GM12801 (cell line): ENCODE data around the gene EPB41L4B.

Source experiments
- CTCF ChIP-seq: IDR thresholded peaks from one replicate; pipeline ENCODE4 v1.5.1; 2011; ENCODE audit warnings: control low read depth; ENCODE audit not compliant: insufficient read length; ENCODE audit errors: extremely low read depth

EPB41L4B gene

GRCh38 chr9:109278848-109279247 lies 42.0 kb downstream of the EPB41L4B start:
- no peak for TF ChIP-seq CTCF

- TF ChIP-seq CTCF, result no peak
Measured at GRCh38 chr9:109278216-109278615, 42.6 kb downstream of the EPB41L4B start.

- TF ChIP-seq CTCF, result no peak
Measured at GRCh38 chr9:109277451-109277850, 43.4 kb downstream of the EPB41L4B start.

GRCh38 chr9:109276469-109277440 lies 44.1 kb downstream of the EPB41L4B start:
- no peak for TF ChIP-seq CTCF

- no peak for TF ChIP-seq CTCF
Measured at GRCh38 chr9:109274884-109275730, 45.8 kb downstream of the EPB41L4B start.

- no peak for TF ChIP-seq CTCF
Measured at GRCh38 chr9:109273869-109274268, 47.0 kb downstream of the EPB41L4B start.

- no peak for TF ChIP-seq CTCF
Measured at GRCh38 chr9:109272745-109273144, 48.1 kb downstream of the EPB41L4B start.
